ENCODE measurements around the gene EIF1AX. TPM values are rescaled to one million over a fixed set of nuclear protein-coding genes. Genes with fewer than 3 reads are reported as not detected.

Gene EIF1AX
- total RNA-seq, 1 experiment from 2014 or later, result 159 TPM

GRCh38 chrX:20135944-20136343 is 5.7 kb downstream of the EIF1AX start:
- no peak for ATAC-seq
- ChIA-PET POLR2A (no interaction called here), CTCF (no interaction called here)
- H3K4me1 Mint-ChIP-seq, result peaks cover 14% of the 10 kb centered on the region
- peaks cover 59% of the 10 kb centered on the region for H3K36me3 Mint-ChIP-seq
- no peak for DNase-seq (ENCODE audit: low spot score)
- no peak overlapping the region for H3K27ac Mint-ChIP-seq
- H3K9me3 Mint-ChIP-seq, result no peaks in the 10 kb centered on the region
- no peaks in the 10 kb centered on the region for H3K27me3 Mint-ChIP-seq (ENCODE audit: low read depth)
- no peak overlapping the region for H3K4me3 Mint-ChIP-seq
- no peak for TF ChIP-seq ARID4B (CRISPR knock-in tag; IDR thresholded peaks at IDR 0.05; ENCODE audit: borderline replicate concordance)
- TF ChIP-seq ATF6 (CRISPR knock-in tag; IDR thresholded peaks at IDR 0.05), result no peak
- TF ChIP-seq NFE2L1 (CRISPR knock-in tag; IDR thresholded peaks at IDR 0.05), result no peak
- TF ChIP-seq PRRX2 (CRISPR knock-in tag; IDR thresholded peaks at IDR 0.05), result no peak
- no peak for TF ChIP-seq NR3C1 (CRISPR knock-in tag; conservative IDR thresholded peaks at IDR 0.05; ENCODE audit: low read depth)
- TF ChIP-seq ATF3 (CRISPR knock-in tag; conservative IDR thresholded peaks at IDR 0.05), result no peak
- TF ChIP-seq MAX (CRISPR knock-in tag; IDR thresholded peaks at IDR 0.05), result no peak
- TF ChIP-seq MXD4 (CRISPR knock-in tag; IDR thresholded peaks at IDR 0.05; ENCODE audit: borderline replicate concordance), result no peak
- no peak for TF ChIP-seq STAT6 (CRISPR knock-in tag; conservative IDR thresholded peaks at IDR 0.05; ENCODE audit: low read depth)
- no peak for TF ChIP-seq RORB (CRISPR knock-in tag; IDR thresholded peaks at IDR 0.05)
- TF ChIP-seq CTCF (IDR thresholded peaks at IDR 0.05), result no peak
- TF ChIP-seq ZNF396 (CRISPR knock-in tag; IDR thresholded peaks at IDR 0.05; ENCODE audit: borderline replicate concordance), result no peak
- TF ChIP-seq FOXK1 (CRISPR knock-in tag; IDR thresholded peaks at IDR 0.05), result no peak
- no peak for TF ChIP-seq ERG (CRISPR knock-in tag; IDR thresholded peaks at IDR 0.05)
- no peak for TF ChIP-seq SP1 (CRISPR knock-in tag; conservative IDR thresholded peaks at IDR 0.05)
- no peak for TF ChIP-seq CREM (CRISPR knock-in tag; IDR thresholded peaks at IDR 0.05)
- no peak for TF ChIP-seq E2F4 (CRISPR knock-in tag; IDR thresholded peaks at IDR 0.05; ENCODE audit: borderline replicate concordance, low read depth)
- no peak for TF ChIP-seq E2F1 (CRISPR knock-in tag; IDR thresholded peaks at IDR 0.05)

Data from WTC11 (cell line).